GM12872 (cell line): ENCODE results near the gene STARD3NL.

Source experiments
- CTCF ChIP-seq: IDR thresholded peaks from 3 replicates; pipeline ENCODE4 v1.5.1; 2011; ENCODE audit warnings: low read depth, mild to moderate bottlenecking, low read length, moderate library complexity; ENCODE audit not compliant: insufficient read depth

STARD3NL gene

GRCh38 chr7:38151556-38151955 lies 26.5 kb upstream of the STARD3NL start:
- TF ChIP-seq CTCF: no peak

- TF ChIP-seq CTCF: no peak
Measured at GRCh38 chr7:38153515-38153914, 24.5 kb upstream of the STARD3NL start.

- TF ChIP-seq CTCF: no peak
Measured at GRCh38 chr7:38154278-38154677, 23.8 kb upstream of the STARD3NL start.

GRCh38 chr7:38160003-38160571 lies 18.0 kb upstream of the STARD3NL start:
- TF ChIP-seq CTCF: no peak

GRCh38 chr7:38162036-38162435 lies 16.0 kb upstream of the STARD3NL start:
- TF ChIP-seq CTCF: no peak

GRCh38 chr7:38163671-38164070 lies 14.4 kb upstream of the STARD3NL start:
- no peak for TF ChIP-seq CTCF

- TF ChIP-seq CTCF: no peak
Measured at GRCh38 chr7:38168890-38169570, 9.0 kb upstream of the STARD3NL start.

- TF ChIP-seq CTCF: no peak
Measured at GRCh38 chr7:38169847-38170246, 8.2 kb upstream of the STARD3NL start.
